K562 (cell line): ENCODE measurements around the gene COL25A1. TPM values are rescaled to one million over a fixed set of nuclear protein-coding genes. Genes with fewer than 3 reads are reported as not detected.

Experiments
- ATAC-seq: fragments of 200-7000 bp; cut with Tn5 transposase; 3 replicates; pipeline ENCODE4 v1.9.1; 2020; ENCODE audit warnings: moderate library complexity
- BruUV-seq: library from RNA; stranded (reverse); fragments of 400-500 nt; replicated peaks from 2 replicates; lab custom pipeline; 2021; lab: Mats Ljungman, UMichigan
- CTCF ChIA-PET: fragments of 300-600 bp; formaldehyde crosslinking; extraction: SDS; loops from one replicate; lab custom pipeline; 2021; ENCODE audit warnings: low intra/inter-chr PET ratio; lab: Yijun Ruan, JAX
- POLR2A ChIA-PET: fragments of 300-600, 350-650 bp; sonication (Branson Sonifier 250); formaldehyde crosslinking; extraction: SDS; loops from one replicate; lab custom pipeline; 2021; ENCODE audit warnings: antibody characterized with exemption, inconsistent platforms; lab: Yijun Ruan, JAX
- DNase-seq, 4 experiments: peaks; one replicate each; pipeline versions ENCODE4 v3.0.0 to v3.0.0-alpha.2; 2011 to 2018; ENCODE audit warnings: low spot score in 3 of 4, mixed read lengths in 3 of 4; ENCODE audit errors: extremely low read depth in 1 of 4
- FAIRE-seq: peaks from 2 replicates; lab custom pipeline; 2011; peaks lifted over from hg19 to GRCh38; lab: Jason Lieb, UNC
- H2AFZ ChIP-seq: 2 replicates; pipeline ENCODE4 v1.6.0; 2011; ENCODE audit warnings: low read depth, low read length, control low read depth, inconsistent platforms
- H3K27ac ChIP-seq: fragments of 200-600 bp; 3 replicates; pipeline ENCODE4 v1.8.0; 2011; ENCODE audit warnings: low read depth, mild to moderate bottlenecking, control low read depth, inconsistent platforms, low read length, moderate library complexity, mixed read lengths; ENCODE audit errors: extremely low read depth
- H3K27me3 ChIP-seq, 2 experiments: fragments of 300-600 bp in 1 of 2; 2 replicates in 1 of 2; 3 replicates in 1 of 2; pipeline versions ENCODE4 v1.6.0 to v1.8.0; 2011; ENCODE audit warnings: inconsistent platforms in 2 of 2, low read length in 2 of 2, mild to moderate bottlenecking in 1 of 2, mixed read lengths in 1 of 2, moderate library complexity in 1 of 2; ENCODE audit not compliant: control insufficient read depth in 2 of 2, insufficient read depth in 2 of 2
- H3K36me3 ChIP-seq: fragments of 300-600 bp; 3 replicates; pipeline ENCODE4 v1.8.0; 2011; ENCODE audit warnings: mild to moderate bottlenecking, low read length, inconsistent platforms; ENCODE audit not compliant: control insufficient read depth, insufficient read depth
- H3K4me1 ChIP-seq, 2 experiments: fragments of 200-600 bp in 1 of 2; replicated peaks in 1 of 2; 2 replicates in 1 of 2; 3 replicates in 1 of 2; pipeline versions ENCODE4 v1.5.1 to v1.8.0; 2011; ENCODE audit warnings: inconsistent platforms in 2 of 2, low read length in 2 of 2, mild to moderate bottlenecking in 1 of 2, mixed read lengths in 1 of 2, moderate library complexity in 1 of 2; ENCODE audit not compliant: control insufficient read depth in 2 of 2, insufficient read depth in 2 of 2
- H3K4me2 ChIP-seq: 2 replicates; pipeline ENCODE4 v1.6.1; 2011; ENCODE audit warnings: low read length, control low read depth, inconsistent platforms, mixed read lengths; ENCODE audit not compliant: insufficient read depth
- H3K4me3 ChIP-seq: fragments of 200-600 bp; sonication (generic), shearing (Covaris generic); 2 replicates; pipeline ENCODE4 v1.5.1; 2016; ENCODE audit warnings: control low read depth, inconsistent platforms
- H3K79me2 ChIP-seq: fragments of 200-600 bp; 3 replicates; pipeline ENCODE4 v1.8.0; 2011; ENCODE audit warnings: low read length, inconsistent platforms; ENCODE audit not compliant: control insufficient read depth, insufficient read depth
- H3K9ac ChIP-seq, 2 experiments: 2 replicates each; pipeline versions ENCODE4 v1.6.0 to v1.6.1; 2011; ENCODE audit warnings: low read depth in 2 of 2, low read length in 2 of 2, control low read depth in 1 of 2, inconsistent platforms in 1 of 2, mild to moderate bottlenecking in 1 of 2, mixed read lengths in 1 of 2; ENCODE audit not compliant: insufficient read depth in 1 of 2
- H3K9me1 ChIP-seq: one replicate; pipeline ENCODE4 v1.6.0; 2011; ENCODE audit warnings: inconsistent platforms, mild to moderate bottlenecking, low read length, moderate library complexity; ENCODE audit not compliant: control insufficient read depth, insufficient read depth
- H3K9me3 ChIP-seq: replicated peaks from 2 replicates; pipeline ENCODE4 v1.5.1; 2011; ENCODE audit warnings: low read depth, low read length, inconsistent platforms; ENCODE audit not compliant: control insufficient read depth, insufficient read depth
- H4K20me1 ChIP-seq: replicated peaks from 2 replicates; pipeline ENCODE4 v1.6.1; 2011; ENCODE audit warnings: low read length, inconsistent platforms, mixed read lengths; ENCODE audit not compliant: control insufficient read depth, insufficient read depth
- ATF3 ChIP-seq, 2 experiments: fragments of 450-650 bp in 1 of 2; sonication (generic) in 1 of 2; formaldehyde crosslinking in 1 of 2; IDR thresholded peaks in 1 of 2; conservative IDR thresholded peaks in 1 of 2; 2 replicates each; pipeline versions ENCODE4 v1.6.1 to v1.8.1; 2016 to 2023; ENCODE audit warnings: mild to moderate bottlenecking in 2 of 2, moderate library complexity in 2 of 2, inconsistent platforms in 1 of 2, missing genetic modification reagents in 1 of 2
- BRD9 ChIP-seq: fragments of 450-650 bp; IDR thresholded peaks from 2 replicates; pipeline ENCODE4 v1.6.1; 2018; ENCODE audit warnings: low read depth; ENCODE audit not compliant: partially characterized antibody
- CREB1 ChIP-seq, 2 experiments: sonication (generic) in 1 of 2; formaldehyde crosslinking in 1 of 2; IDR thresholded peaks; 2 replicates each; pipeline versions ENCODE4 v1.6.1 to v1.8.0; 2012 to 2022; ENCODE audit warnings: inconsistent platforms in 1 of 2, mild to moderate bottlenecking in 1 of 2, missing genetic modification reagents in 1 of 2, moderate library complexity in 1 of 2
- EZH2 ChIP-seq: IDR thresholded peaks from 2 replicates; pipeline ENCODE4 v1.6.1; 2012; ENCODE audit warnings: low read depth, mild to moderate bottlenecking, inconsistent platforms, low read length, borderline replicate concordance
- JUND ChIP-seq, 2 experiments: IDR thresholded peaks; 2 replicates in 1 of 2; 3 replicates in 1 of 2; pipeline ENCODE4 v1.6.1; 2011; ENCODE audit warnings: borderline replicate concordance in 2 of 2, low read depth in 2 of 2, low read length in 2 of 2, improper control_type of control experiment in 1 of 2, missing biosample characterization in 1 of 2, missing genetic modification characterization in 1 of 2, missing genetic modification reagents in 1 of 2
- NRF1 ChIP-seq, 2 experiments: fragments of 450-650 bp; IDR thresholded peaks in 1 of 2; conservative IDR thresholded peaks in 1 of 2; 2 replicates each; pipeline ENCODE4 v1.6.1; 2014; ENCODE audit warnings: mild to moderate bottlenecking in 2 of 2
- ZNF431 ChIP-seq: sonication (generic); formaldehyde crosslinking; IDR thresholded peaks from 2 replicates; pipeline ENCODE4 v1.8.0; 2022; ENCODE audit warnings: mild to moderate bottlenecking, missing genetic modification reagents
- WGBS: fragments of 100-300 bp; shearing (Covaris generic); methylation state at CpG from one replicate; pipeline ENCODE4 v1.1.6; 2016; ENCODE audit warnings: low coverage, mixed read lengths; ENCODE audit not compliant: insufficient coverage; ENCODE audit errors: missing lambda C conversion rate; 5-methylcytosine and 5-hydroxymethylcytosine counted together
- in situ Hi-C: fragments of 300-500 bp; cut with MboI; formaldehyde crosslinking; loops from 4 replicates; pipeline ENCODE4 v1.15.0; 2018; ENCODE audit warnings: inconsistent platforms, mixed read lengths
- intact Hi-C: fragments of 100-400 bp; cut with micrococcal nuclease; formaldehyde crosslinking; loops from 2 replicates; pipeline ENCODE4 v1.14.2; 2022
- polyA plus RNA-seq, 8 experiments: library from polyadenylated mRNA; depleted of rRNA in 4 of 8; stranded (reverse) in 5 of 8; unstranded in 3 of 8; fragments of >200 nt; fragmentation: Nextera tagmentation in 2 of 8; fragmentation: Illumina TruSeq in 1 of 8; extraction: Ambion mirVana in 2 of 8; extraction: Trizol in 1 of 8; gene quantifications; 2 replicates each; pipeline versions ENCODE4 v1.2.1 to v1.2.3, GENCODE V29; 2011 to 2014; ENCODE audit warnings: inconsistent platforms in 1 of 8, missing spikeins in 1 of 8
- total RNA-seq, 7 experiments: library from RNA; depleted of rRNA in 6 of 7; stranded (reverse); fragments of >200 nt in 6 of 7; fragmentation: Illumina TruSeq in 2 of 7; extraction: Trizol in 2 of 7; gene quantifications; 2 replicates each; pipeline versions ENCODE4 v1.2.1 to v1.2.3, GENCODE V29; 2011 to 2021; ENCODE audit warnings: low replicate concordance in 1 of 7

COL25A1 gene
- total and polyA plus RNA-seq, 9 of the 15 experiments (the other 6 are each of a cell fraction or from before 2014, with no cell fraction given): 0.03 to 0.62 (median 0.27) TPM

- Histone ChIP-seq H3K4me2 (no peak overlapping the region), H3K79me2 (no peaks in the 10 kb centered on the region), H3K9me3 (no peaks in the 10 kb centered on the region)
- POLR2A ChIA-PET: no interaction called here
- ATAC-seq (no peak), FAIRE-seq (no peak), DNase-seq (no peak)
- in situ Hi-C loops: no loop called here
- no peak for TF ChIP-seq ZNF431 (CRISPR knock-in tag)
- TF ChIP-seq, all 486 proteins: peak for 0
- Histone ChIP-seq H4K20me1 (no peaks in the 10 kb centered on the region), H3K9me1 (no peaks in the 10 kb centered on the region), H3K9ac (no peak overlapping the region), H2AFZ (no peak overlapping the region), H3K4me3 (no peak overlapping the region), H3K27me3 (no peaks in the 10 kb centered on the region), H3K27ac (no peak overlapping the region), H3K36me3 (no peaks in the 10 kb centered on the region), H3K4me1 (no peaks in the 10 kb centered on the region)
- intact Hi-C loops: no loop called here
- 28% methylated on average over 3 of the region's 3 CpGs for WGBS
- CTCF ChIA-PET: no interaction called here
- no TSS peak for BruUV-seq
These were observed 423.7 kb downstream of the COL25A1 start for GRCh38 chr4:108878806-108879205.

- ChIA-PET POLR2A (interaction anchor here (0.9 kb wide), 1 partner anchor 13 kb away, joined by 3 read pairs; no protein-coding TSS in a partner anchor), CTCF (no interaction called here)
- WGBS: 28% methylated on average over 2 of the region's 2 CpGs
- no peak overlapping the region for H3K27ac ChIP-seq
- H3K4me2 ChIP-seq: no peak overlapping the region
- H3K36me3 ChIP-seq: no peaks in the 10 kb centered on the region
- H4K20me1 ChIP-seq: no peaks in the 10 kb centered on the region
- 0 out of 2 replicates have a peak overlapping the region, but pooled peaks have one; percentile 47 for H2AFZ ChIP-seq
- no peaks in the 10 kb centered on the region for H3K9me3 ChIP-seq
- intact Hi-C loops (no loop called here), in situ Hi-C loops (no loop called here)
- no peak overlapping the region for H3K9ac ChIP-seq
- no peak for DNase-seq
- no peaks in the 10 kb centered on the region for H3K79me2 ChIP-seq
- no peak for FAIRE-seq
- no peak for ATAC-seq
- no peaks in the 10 kb centered on the region for H3K27me3 ChIP-seq
- H3K4me1 ChIP-seq: no peaks in the 10 kb centered on the region
- no peaks in the 10 kb centered on the region for H3K9me1 ChIP-seq
- no peak for TF ChIP-seq EZH2
- TF ChIP-seq NRF1 (conservative IDR thresholded peaks at IDR 0.05 in 1 of 2, IDR thresholded peaks at IDR 0.05 in 1 of 2): no peak
- TF ChIP-seq ATF3 (IDR thresholded peaks at IDR 0.05): peak; percentile 40; the same call in 1 of the 2 replicates
- TF ChIP-seq ATF3 (CRISPR knock-in tag; conservative IDR thresholded peaks at IDR 0.05): no peak
- TF ChIP-seq CREB1 (IDR thresholded peaks at IDR 0.05): no peak
- TF ChIP-seq CREB1 (CRISPR knock-in tag; IDR thresholded peaks at IDR 0.05): no peak
- TF ChIP-seq JUND (IDR thresholded peaks at IDR 0.05; ENCODE audit: borderline replicate concordance, low read depth, low read length): peak; percentile 57; the same call in 1 of the 2 replicates
- TF ChIP-seq JUND (tag; IDR thresholded peaks at IDR 0.05; ENCODE audit: borderline replicate concordance, low read depth, low read length): no peak
- no peak for TF ChIP-seq BRD9
- BruUV-seq: no TSS peak
- no peak overlapping the region for H3K4me3 ChIP-seq
These were observed 424.6 kb downstream of the COL25A1 start for GRCh38 chr4:108877821-108878220.
